ES-I3 (cell line): ENCODE measurements around the gene NECTIN2.
"Not testable (repeated sequence)": the region's sequence is repeated elsewhere in the genome, so short reads cannot be mapped to it uniquely, and the experiment has no call there.

ENCODE experiments used
- H3K36me3 ChIP-seq: 2 replicates; pipeline ENCODE4 v1.6.1; 2013; ENCODE audit warnings: mild to moderate bottlenecking, low read length, control low read depth, moderate library complexity; ENCODE audit not compliant: insufficient read depth
- H3K4me1 ChIP-seq: 2 replicates; pipeline ENCODE4 v1.6.1; 2013; ENCODE audit warnings: mild to moderate bottlenecking, control low read depth, low read length; ENCODE audit not compliant: insufficient read depth
- H3K9ac ChIP-seq: 2 replicates; pipeline ENCODE4 v1.6.1; 2013; ENCODE audit warnings: low read depth, mild to moderate bottlenecking, low read length, moderate library complexity
- H3K9me3 ChIP-seq: 2 replicates; pipeline ENCODE4 v1.6.1; 2013; ENCODE audit warnings: mild to moderate bottlenecking, low read length, moderate library complexity; ENCODE audit not compliant: control insufficient read depth, insufficient read depth

NECTIN2 gene

GRCh38 chr19:44909775-44910174 lies 63.7 kb downstream of the NECTIN2 start:
- Histone ChIP-seq H3K9ac (no peak overlapping the region), H3K4me1 (peaks cover 14% of the 10 kb centered on the region), H3K36me3 (peaks cover 16% of the 10 kb centered on the region), H3K9me3 (no peaks in the 10 kb centered on the region)

GRCh38 chr19:44911896-44912295 lies 65.8 kb downstream of the NECTIN2 start:
- H3K9ac ChIP-seq, H3K9me3 ChIP-seq: not testable (repeated sequence)
- Histone ChIP-seq H3K36me3 (peaks cover 12% of the 10 kb centered on the region), H3K4me1 (peaks cover 12% of the 10 kb centered on the region)

GRCh38 chr19:44912854-44913253 lies 66.8 kb downstream of the NECTIN2 start:
- Histone ChIP-seq H3K9ac (no peak overlapping the region), H3K4me1 (peaks cover 12% of the 10 kb centered on the region)

GRCh38 chr19:44913512-44914432 lies 67.7 kb downstream of the NECTIN2 start:
- not testable (repeated sequence) for H3K36me3 ChIP-seq, H3K9me3 ChIP-seq
- peak overlapping the region; percentile 66 for H3K9ac ChIP-seq
- H3K4me1 ChIP-seq = peaks cover 12% of the 10 kb centered on the region

More at GRCh38 chr19:44912854-44913253, 66.8 kb downstream of the NECTIN2 start:
- Histone ChIP-seq H3K36me3 (peaks cover 3% of the 10 kb centered on the region; the same call in 1 of the 2 replicates), H3K9me3 (no peaks in the 10 kb centered on the region)

- not testable (repeated sequence) for H3K36me3 ChIP-seq, H3K9me3 ChIP-seq
- Histone ChIP-seq H3K9ac (peak within 1 kb of the TSS; percentile 66), H3K4me1 (peaks cover 12% of the 10 kb centered on the region)
These were observed 68.5 kb downstream of the NECTIN2 start, which contains the start of gene APOC1 for GRCh38 chr19:44914433-44915206. APOC1 (plus strand) TSS chr19:44914608; CDS start chr19:44914892, 284 bp downstream.

DNA sequence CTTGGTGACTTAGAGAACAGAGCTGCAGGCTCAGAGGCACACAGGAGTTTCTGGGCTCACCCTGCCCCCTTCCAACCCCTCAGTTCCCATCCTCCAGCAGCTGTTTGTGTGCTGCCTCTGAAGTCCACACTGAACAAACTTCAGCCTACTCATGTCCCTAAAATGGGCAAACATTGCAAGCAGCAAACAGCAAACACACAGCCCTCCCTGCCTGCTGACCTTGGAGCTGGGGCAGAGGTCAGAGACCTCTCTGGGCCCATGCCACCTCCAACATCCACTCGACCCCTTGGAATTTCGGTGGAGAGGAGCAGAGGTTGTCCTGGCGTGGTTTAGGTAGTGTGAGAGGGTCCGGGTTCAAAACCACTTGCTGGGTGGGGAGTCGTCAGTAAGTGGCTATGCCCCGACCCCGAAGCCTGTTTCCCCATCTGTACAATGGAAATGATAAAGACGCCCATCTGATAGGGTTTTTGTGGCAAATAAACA lies 78.2 kb downstream of the NECTIN2 start:
- Histone ChIP-seq H3K9ac (no peak overlapping the region), H3K9me3 (no peaks in the 10 kb centered on the region), H3K4me1 (peaks cover 15% of the 10 kb centered on the region; the same call in 1 of the 2 replicates), H3K36me3 (no peaks in the 10 kb centered on the region)

GRCh38 chr19:44925114-44925891 lies 79.2 kb downstream of the NECTIN2 start:
- Histone ChIP-seq H3K9ac (no peak overlapping the region), H3K36me3 (no peaks in the 10 kb centered on the region), H3K4me1 (peaks cover 15% of the 10 kb centered on the region; the same call in 1 of the 2 replicates)

DNA sequence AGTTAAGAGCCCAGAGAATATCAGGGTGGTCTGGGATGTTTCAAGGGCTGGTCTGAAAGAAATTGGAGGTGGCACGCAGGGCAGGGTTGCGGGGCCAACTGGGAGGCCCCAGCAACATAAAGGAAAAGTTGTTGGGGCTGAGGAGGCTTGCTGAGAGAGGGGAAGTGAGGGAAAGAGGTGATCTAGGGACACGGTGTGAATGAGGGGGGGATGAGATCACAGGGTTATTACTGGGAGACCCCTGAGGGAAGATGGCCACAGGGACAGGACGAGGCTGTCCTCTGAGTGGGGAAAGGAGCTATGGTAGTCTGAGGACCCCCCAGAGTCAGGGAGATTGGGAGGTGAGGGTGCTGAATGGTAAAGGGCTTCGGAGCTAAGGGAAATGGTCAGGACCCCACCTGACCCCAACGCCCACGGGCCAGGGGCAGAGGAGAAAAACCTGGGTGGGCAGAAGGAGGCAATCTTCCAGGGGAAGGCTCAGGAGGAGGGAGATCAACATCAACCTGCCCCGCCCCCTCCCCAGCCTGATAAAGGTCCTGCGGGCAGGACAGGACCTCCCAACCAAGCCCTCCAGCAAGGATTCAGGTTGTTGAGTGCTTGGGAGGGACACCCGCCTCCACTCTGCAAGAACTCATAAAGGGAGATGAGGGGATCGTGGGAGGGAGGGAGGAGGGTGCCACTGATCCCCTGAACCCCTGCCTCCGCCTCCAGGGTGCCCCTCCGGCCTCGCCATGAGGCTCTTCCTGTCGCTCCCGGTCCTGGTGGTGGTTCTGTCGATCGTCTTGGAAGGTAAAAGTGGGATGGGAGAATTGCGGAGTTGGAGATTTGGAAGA lies 80.4 kb downstream of the NECTIN2 start:
- peaks cover 15% of the 10 kb centered on the region; the same call in 1 of the 2 replicates for H3K4me1 ChIP-seq
- H3K9me3 ChIP-seq, H3K36me3 ChIP-seq: not testable (repeated sequence)
- peak overlapping the region; percentile 46; the same call in 1 of the 2 replicates for H3K9ac ChIP-seq

More at GRCh38 chr19:44925114-44925891, 79.2 kb downstream of the NECTIN2 start:
- H3K9me3 ChIP-seq = no peaks in the 10 kb centered on the region

GRCh38 chr19:44927746-44928145 lies 81.6 kb downstream of the NECTIN2 start:
- no peaks in the 10 kb centered on the region for H3K9me3 ChIP-seq
- H3K9ac ChIP-seq = no peak overlapping the region
- H3K4me1 ChIP-seq = peaks cover 15% of the 10 kb centered on the region; the same call in 1 of the 2 replicates
- H3K36me3 ChIP-seq = no peaks in the 10 kb centered on the region

DNA sequence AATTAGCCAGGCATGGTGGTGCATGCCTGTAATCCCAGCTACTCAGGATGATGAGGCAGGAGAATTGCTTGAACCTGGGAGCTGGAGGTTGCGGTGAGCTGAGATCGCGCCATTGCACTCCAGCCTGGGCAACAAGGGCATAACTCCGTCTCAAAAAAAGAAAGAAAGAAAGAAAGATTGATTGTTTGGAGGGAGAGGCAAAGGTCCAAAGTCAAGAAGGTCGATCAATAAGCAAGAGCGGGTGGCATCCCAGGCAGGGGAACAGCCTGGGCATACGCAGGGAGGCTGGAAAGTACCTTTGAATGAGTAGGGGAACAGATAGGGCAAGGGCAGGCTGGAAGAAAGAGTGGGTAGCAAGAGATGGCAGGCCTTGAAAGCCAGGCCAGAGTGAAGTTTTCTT lies 84.0 kb downstream of the NECTIN2 start:
- no peak overlapping the region for H3K9ac ChIP-seq
- H3K4me1 ChIP-seq = peaks cover 9% of the 10 kb centered on the region; the same call in 1 of the 2 replicates
- no peaks in the 10 kb centered on the region for H3K36me3 ChIP-seq
- H3K9me3 ChIP-seq = no peaks in the 10 kb centered on the region

DNA sequence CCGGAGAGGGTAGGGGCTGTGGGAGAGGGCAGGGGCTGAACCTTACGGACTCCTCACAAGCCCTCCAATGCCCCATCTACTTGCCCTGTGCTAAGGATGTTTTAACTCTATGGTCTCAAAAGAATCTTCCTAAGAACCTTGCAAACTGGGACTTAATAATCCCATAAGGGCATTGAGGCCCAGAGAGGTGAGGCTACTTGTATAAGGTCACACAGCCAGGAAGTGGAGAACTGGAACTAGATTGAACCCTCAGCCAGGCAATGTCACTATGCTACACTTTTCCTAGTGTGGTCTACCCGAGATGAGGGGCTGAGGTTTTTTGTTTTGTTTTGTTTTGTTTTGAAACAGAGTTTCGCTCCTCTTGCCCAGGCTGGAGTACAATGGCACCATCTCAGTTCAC lies 85.4 kb downstream of the NECTIN2 start:
- H3K36me3 ChIP-seq = no peaks in the 10 kb centered on the region
- H3K9me3 ChIP-seq = no peaks in the 10 kb centered on the region
- H3K4me1 ChIP-seq = peaks cover 5% of the 10 kb centered on the region; the same call in 1 of the 2 replicates
- no peak overlapping the region for H3K9ac ChIP-seq
